Mesenchymal stem cell (in vitro differentiated cells and primary cell): ENCODE results near the gene MYEF2.

Experiments used
- DNase-seq: peaks from one replicate; pipeline ENCODE4 v3.0.0-alpha.2; 2013
- H2AFZ ChIP-seq: one replicate; pipeline ENCODE4 v1.6.1; 2013; ENCODE audit warnings: low read depth, mild to moderate bottlenecking, control low read depth, inconsistent platforms, low read length, moderate library complexity
- H2AK5ac ChIP-seq: 2 replicates; pipeline ENCODE4 v1.6.1; 2013; ENCODE audit warnings: low read length, moderate library complexity, mild to moderate bottlenecking, inconsistent platforms; ENCODE audit not compliant: severe bottlenecking
- H2BK120ac ChIP-seq: one replicate; pipeline ENCODE4 v1.6.1; 2013; ENCODE audit warnings: low read depth, mild to moderate bottlenecking, inconsistent platforms, low read length, moderate library complexity
- H2BK12ac ChIP-seq, 2 experiments: one replicate each; pipeline ENCODE4 v1.6.1; 2013; ENCODE audit warnings: inconsistent platforms in 2 of 2, low read length in 2 of 2, mild to moderate bottlenecking in 2 of 2, moderate library complexity in 2 of 2, control low read depth in 1 of 2
- H2BK15ac ChIP-seq: one replicate; pipeline ENCODE4 v1.6.1; 2013; ENCODE audit warnings: mild to moderate bottlenecking, low read depth, inconsistent platforms; ENCODE audit not compliant: poor library complexity, severe bottlenecking
- H2BK5ac ChIP-seq: 2 replicates; pipeline ENCODE4 v1.6.1; 2013; ENCODE audit warnings: low read depth, mild to moderate bottlenecking, low read length, control low read depth, inconsistent platforms; ENCODE audit not compliant: poor library complexity, severe bottlenecking
- H3K14ac ChIP-seq, 2 experiments: one replicate each; pipeline ENCODE4 v1.6.1; 2013; ENCODE audit warnings: inconsistent platforms in 2 of 2, low read length in 2 of 2, control low read depth in 1 of 2, mild to moderate bottlenecking in 1 of 2, moderate library complexity in 1 of 2
- H3K18ac ChIP-seq, 2 experiments: one replicate each; pipeline ENCODE4 v1.6.1; 2013; ENCODE audit warnings: inconsistent platforms in 2 of 2, low read length in 2 of 2, control low read depth in 1 of 2, low read depth in 1 of 2, mild to moderate bottlenecking in 1 of 2
- H3K23ac ChIP-seq, 2 experiments: one replicate each; pipeline ENCODE4 v1.6.1; 2013; ENCODE audit warnings: inconsistent platforms in 2 of 2, low read length in 2 of 2, mild to moderate bottlenecking in 2 of 2, moderate library complexity in 2 of 2, control low read depth in 1 of 2
- H3K27ac ChIP-seq: 2 replicates; pipeline ENCODE4 v1.5.1; 2013; ENCODE audit warnings: mild to moderate bottlenecking, moderate library complexity, low read length, control low read depth, inconsistent platforms; ENCODE audit not compliant: poor library complexity, severe bottlenecking
- H3K27me3 ChIP-seq, 2 experiments: 2 replicates each; pipeline versions ENCODE4 v1.6.1 to v1.7.0; 2013; ENCODE audit warnings: low read length in 2 of 2, mild to moderate bottlenecking in 2 of 2, moderate library complexity in 2 of 2, control low read depth in 1 of 2, inconsistent platforms in 1 of 2; ENCODE audit not compliant: control insufficient read depth in 1 of 2, insufficient read depth in 1 of 2
- H3K36me3 ChIP-seq, 2 experiments: 2 replicates each; pipeline versions ENCODE4 v1.6.1 to v1.7.0; 2013; ENCODE audit warnings: low read length in 2 of 2, control low read depth in 1 of 2, inconsistent platforms in 1 of 2, low read depth in 1 of 2, mild to moderate bottlenecking in 1 of 2; ENCODE audit not compliant: insufficient read depth in 2 of 2, control insufficient read depth in 1 of 2
- H3K4ac ChIP-seq, 2 experiments: one replicate each; pipeline ENCODE4 v1.6.1; 2013; ENCODE audit warnings: inconsistent platforms in 2 of 2, low read length in 2 of 2, mild to moderate bottlenecking in 2 of 2, moderate library complexity in 2 of 2, control low read depth in 1 of 2, low read depth in 1 of 2
- H3K4me1 ChIP-seq: 2 replicates; pipeline ENCODE4 v1.6.1; 2013; ENCODE audit warnings: low read depth, low read length, control low read depth; ENCODE audit not compliant: control insufficient read depth, insufficient read depth
- H3K4me2 ChIP-seq: 2 replicates; pipeline ENCODE4 v1.6.1; 2013; ENCODE audit warnings: low read length, mild to moderate bottlenecking, inconsistent platforms; ENCODE audit not compliant: poor library complexity, severe bottlenecking
- H3K4me3 ChIP-seq, 2 experiments: 2 replicates each; pipeline versions ENCODE4 v1.5.1 to v1.7.0; 2013; ENCODE audit warnings: low read length in 2 of 2, mild to moderate bottlenecking in 2 of 2, control low read depth in 1 of 2, low read depth in 1 of 2; ENCODE audit not compliant: insufficient read depth in 1 of 2
- H3K79me1 ChIP-seq: replicated peaks from 2 replicates; pipeline ENCODE4 v1.6.1; 2013; ENCODE audit warnings: mild to moderate bottlenecking, control low read depth, low read length, inconsistent platforms; ENCODE audit not compliant: poor library complexity, severe bottlenecking
- H3K9ac ChIP-seq: 2 replicates; pipeline ENCODE4 v1.7.0; 2013; ENCODE audit warnings: mild to moderate bottlenecking, low read length, moderate library complexity
- H3K9me3 ChIP-seq: 2 replicates; pipeline ENCODE4 v1.7.0; 2013; ENCODE audit warnings: mild to moderate bottlenecking, low read length; ENCODE audit not compliant: control insufficient read depth
- H4K8ac ChIP-seq: one replicate; pipeline ENCODE4 v1.6.1; 2013; ENCODE audit warnings: inconsistent platforms, mild to moderate bottlenecking, low read length, moderate library complexity
- H4K91ac ChIP-seq: one replicate; pipeline ENCODE4 v1.6.1; 2013; ENCODE audit warnings: mild to moderate bottlenecking, low read length, inconsistent platforms
- WGBS: methylation state at CpG from one replicate; pipeline ENCODE4 v1.1.7; 2013; ENCODE audit warnings: mixed read lengths; 5-methylcytosine and 5-hydroxymethylcytosine counted together

The MYEF2 gene

DNA sequence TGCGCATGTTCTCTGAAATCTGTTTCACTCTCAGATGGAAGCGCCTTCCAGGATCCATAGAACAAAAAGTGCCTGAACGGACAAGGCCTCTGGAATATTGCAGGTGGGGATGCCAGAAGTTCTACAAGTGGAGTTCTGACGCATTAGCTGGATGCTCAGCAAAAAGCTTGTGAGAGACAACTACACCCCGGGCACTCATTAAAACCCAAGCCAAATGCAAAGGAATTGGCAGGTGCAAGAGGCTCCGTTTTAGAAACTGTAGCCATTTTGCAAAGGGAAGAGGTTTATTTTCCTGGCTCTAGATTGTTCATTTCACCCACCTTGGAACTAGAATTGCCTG lies 92.5 kb downstream of the MYEF2 start:
- H3K27me3 ChIP-seq, result peaks cover 0 to 53% of the 10 kb centered on the region in 2 experiments
- 97% methylated on average over 6 of the region's 6 CpGs for WGBS
- no peak overlapping the region for H2AK5ac ChIP-seq
- no peaks in the 10 kb centered on the region for H3K9me3 ChIP-seq
- H3K9ac ChIP-seq, result no peak overlapping the region
- peaks cover 1% of the 10 kb centered on the region for H3K4me1 ChIP-seq
- H2AFZ ChIP-seq, result no peak overlapping the region
- no peak overlapping the region for H4K91ac ChIP-seq
- no peak overlapping the region for H3K4me3 ChIP-seq
- H3K36me3 ChIP-seq, result no peaks in the 10 kb centered on the region
- no peak overlapping the region for H2BK5ac ChIP-seq
- no peak overlapping the region for H3K14ac ChIP-seq
- peak overlapping the region in 1 of 2 experiments; percentile 18 for H2BK12ac ChIP-seq
- no peak overlapping the region for H2BK120ac ChIP-seq
- H3K27ac ChIP-seq, result no peak overlapping the region
- no peaks in the 10 kb centered on the region for H3K79me1 ChIP-seq
- no peak overlapping the region for H3K4me2 ChIP-seq
- no peak for DNase-seq
- H4K8ac ChIP-seq, result no peak overlapping the region
- H3K23ac ChIP-seq, result no peak overlapping the region
- H3K4ac ChIP-seq, result no peak overlapping the region
- H3K18ac ChIP-seq, result no peak overlapping the region
- H2BK15ac ChIP-seq, result no peak overlapping the region

DNA sequence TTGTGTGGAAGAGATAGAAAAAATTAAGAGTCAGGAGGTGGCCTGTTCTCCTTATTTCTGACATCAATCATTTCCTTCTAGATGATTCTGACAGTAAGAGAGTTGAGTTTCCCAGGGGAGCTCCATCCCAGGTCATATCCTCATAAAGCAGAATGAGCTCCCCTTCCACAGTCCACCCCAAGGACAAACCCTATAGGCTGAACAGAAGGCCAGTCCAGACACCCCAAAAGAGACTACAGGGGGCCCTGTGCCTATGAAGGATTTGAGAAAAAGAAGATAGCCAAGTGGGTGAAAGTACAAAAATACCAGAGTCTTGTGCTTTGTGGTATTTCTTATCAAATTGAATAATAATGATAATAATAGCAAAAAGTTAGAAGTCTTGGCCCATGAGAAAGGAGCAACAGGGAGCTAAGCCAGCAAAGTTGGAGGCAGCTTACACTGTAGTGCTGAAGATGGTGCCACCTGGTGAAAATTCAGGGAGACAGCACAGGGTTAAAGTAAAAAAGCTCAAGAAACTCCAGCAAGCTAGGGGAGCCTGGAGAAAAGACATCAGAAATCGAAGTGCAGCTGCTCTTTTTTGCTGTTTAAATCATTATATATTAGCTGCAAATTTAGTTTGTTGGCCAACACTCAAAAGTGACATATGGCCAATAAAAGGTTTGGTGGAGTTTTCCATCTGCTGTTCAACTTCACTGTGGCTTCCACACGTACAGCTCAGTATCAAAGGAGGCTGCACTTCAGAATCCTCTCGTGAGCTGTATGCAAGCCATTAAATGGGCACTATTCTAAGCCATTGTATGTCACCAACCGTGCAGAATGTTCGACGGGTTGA lies 93.1 kb downstream of the MYEF2 start:
- Histone ChIP-seq H4K91ac (no peak overlapping the region), H3K4me2 (no peak overlapping the region), H2BK15ac (no peak overlapping the region), H2BK12ac (peak overlapping the region in 1 of 2 experiments; percentile 18), H3K14ac (no peak overlapping the region), H3K18ac (no peak overlapping the region), H2AK5ac (peak overlapping the region; percentile 56), H3K9ac (no peak overlapping the region), H3K79me1 (no peaks in the 10 kb centered on the region), H2AFZ (no peak overlapping the region), H3K4ac (no peak overlapping the region), H3K9me3 (no peaks in the 10 kb centered on the region), H3K4me3 (no peak overlapping the region), H2BK120ac (no peak overlapping the region), H2BK5ac (no peak overlapping the region), H3K23ac (no peak overlapping the region), H3K27ac (no peak overlapping the region), H3K4me1 (peaks cover 1% of the 10 kb centered on the region), H3K36me3 (no peaks in the 10 kb centered on the region), H3K27me3 (peaks cover 0 to 48% of the 10 kb centered on the region in 2 experiments), H4K8ac (no peak overlapping the region)
- peak; percentile 66 for DNase-seq
- WGBS, result 78% methylated on average over 6 of the region's 6 CpGs
